ENCODE measurements around the gene NAV2.

NAV2 gene

DNA sequence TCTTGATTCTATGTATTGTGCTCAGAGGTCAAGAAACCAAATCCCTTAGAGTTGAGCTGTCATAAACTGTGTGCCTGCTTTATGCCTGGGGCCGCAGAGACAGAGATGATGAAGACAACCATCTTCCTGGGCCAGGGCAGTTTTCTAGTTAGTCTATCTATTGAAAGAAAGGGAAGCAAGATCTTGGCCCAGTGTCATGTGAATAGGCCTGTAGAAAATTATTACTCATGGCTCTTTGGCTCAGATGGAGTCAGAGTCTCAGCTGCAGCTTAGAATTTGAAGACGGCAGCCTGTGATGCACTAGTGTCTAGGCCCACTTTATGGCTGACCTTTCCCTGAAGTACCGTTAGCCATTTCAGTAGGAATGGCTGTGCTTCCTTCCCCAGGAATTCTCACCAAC, 335.6 kb downstream of the NAV2 start:
- FAIRE-seq: no peak

DNA sequence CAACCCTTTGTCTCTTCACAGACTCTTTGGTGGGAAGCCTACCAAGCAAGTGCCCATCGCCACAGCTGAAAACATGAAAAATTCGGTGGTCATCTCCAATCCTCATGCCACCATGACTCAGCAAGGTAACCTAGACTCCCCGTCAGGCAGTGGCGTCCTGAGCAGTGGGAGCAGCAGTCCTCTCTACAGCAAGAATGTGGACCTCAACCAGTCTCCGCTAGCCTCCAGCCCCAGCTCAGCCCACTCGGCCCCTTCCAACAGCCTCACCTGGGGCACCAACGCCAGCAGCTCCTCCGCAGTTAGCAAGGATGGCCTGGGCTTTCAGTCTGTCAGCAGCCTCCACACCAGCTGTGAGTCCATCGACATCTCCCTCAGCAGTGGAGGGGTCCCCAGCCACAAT, 336.1 kb downstream of the NAV2 start:
- FAIRE-seq: no peak

DNA sequence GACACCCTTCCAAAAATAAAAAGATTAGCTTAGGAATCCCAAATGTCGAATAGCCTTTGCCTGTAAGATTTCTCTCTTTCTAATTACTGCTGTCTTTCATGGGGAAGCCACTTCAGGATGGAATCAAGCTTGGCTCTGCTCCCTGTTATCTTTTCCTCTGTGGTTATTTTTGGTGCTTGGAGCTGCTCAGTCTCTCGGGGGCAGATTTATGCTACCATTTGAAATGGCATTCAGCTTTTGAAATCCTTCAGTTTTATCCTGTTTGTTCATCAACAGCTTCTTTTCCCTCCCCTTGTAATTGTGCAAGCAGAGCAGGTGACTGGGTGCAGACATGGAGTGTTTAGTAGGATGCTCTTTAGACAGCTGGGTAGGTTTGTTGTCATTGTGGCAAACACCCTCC, 336.6 kb downstream of the NAV2 start:
- FAIRE-seq: no peak

DNA sequence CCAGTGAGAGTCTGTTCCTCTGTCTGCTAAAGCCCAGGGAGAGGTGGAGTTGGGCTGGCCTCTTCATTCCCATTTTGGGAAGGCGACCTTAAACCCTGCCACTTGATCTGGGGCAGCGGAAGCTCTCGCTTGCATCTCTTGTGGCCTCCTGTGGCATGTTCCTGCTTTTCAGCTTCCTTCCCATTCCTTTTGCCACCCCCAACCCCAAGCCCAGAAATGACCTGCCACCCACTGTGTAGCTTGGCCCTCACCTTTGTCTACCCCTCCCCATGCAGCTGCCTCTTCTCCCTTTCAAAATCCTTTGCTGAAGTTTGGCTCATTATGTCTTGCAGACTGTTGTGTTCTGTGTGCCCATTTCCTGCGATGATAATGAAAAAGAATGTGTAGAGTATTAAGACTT, 337.4 kb downstream of the NAV2 start:
- FAIRE-seq: no peak

DNA sequence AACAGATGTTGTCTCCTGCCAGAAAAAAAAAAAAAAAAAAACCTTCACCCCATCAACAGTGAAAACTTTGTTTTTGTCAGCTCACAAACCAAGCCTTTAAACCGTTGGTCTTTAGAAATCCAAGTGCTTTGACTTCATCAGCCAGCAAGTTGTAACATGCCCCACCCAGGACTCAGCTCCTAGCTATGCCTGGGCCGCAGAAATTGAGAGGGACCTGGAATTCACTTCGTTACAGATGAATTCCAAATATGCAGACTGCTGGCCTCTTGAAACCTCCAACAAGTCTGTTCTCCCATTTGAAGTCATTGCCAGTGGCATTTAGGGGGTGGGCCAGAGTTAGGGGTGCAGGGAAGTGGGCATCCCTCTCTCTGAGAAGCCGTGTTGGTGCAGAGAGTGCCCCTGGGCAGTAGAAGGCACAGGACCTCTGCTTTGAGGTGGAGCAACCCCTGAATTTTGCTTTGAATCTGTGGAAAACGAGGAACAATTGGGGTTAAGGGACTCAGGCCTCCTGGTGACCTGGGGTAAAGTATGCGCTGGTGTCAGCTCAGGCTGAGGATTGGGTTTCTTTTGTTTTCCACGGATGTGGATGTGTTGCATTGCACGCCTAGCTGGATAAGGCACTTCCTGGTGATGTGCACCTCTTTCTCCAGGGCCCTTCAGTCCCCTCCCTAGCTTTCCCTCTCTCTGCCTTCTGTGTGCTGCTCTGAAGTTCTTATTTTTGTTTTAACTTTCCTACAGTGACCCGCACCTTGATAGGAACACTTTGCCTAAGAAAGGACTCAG, 338.1 kb downstream of the NAV2 start:
- FAIRE-seq: no peak

DNA sequence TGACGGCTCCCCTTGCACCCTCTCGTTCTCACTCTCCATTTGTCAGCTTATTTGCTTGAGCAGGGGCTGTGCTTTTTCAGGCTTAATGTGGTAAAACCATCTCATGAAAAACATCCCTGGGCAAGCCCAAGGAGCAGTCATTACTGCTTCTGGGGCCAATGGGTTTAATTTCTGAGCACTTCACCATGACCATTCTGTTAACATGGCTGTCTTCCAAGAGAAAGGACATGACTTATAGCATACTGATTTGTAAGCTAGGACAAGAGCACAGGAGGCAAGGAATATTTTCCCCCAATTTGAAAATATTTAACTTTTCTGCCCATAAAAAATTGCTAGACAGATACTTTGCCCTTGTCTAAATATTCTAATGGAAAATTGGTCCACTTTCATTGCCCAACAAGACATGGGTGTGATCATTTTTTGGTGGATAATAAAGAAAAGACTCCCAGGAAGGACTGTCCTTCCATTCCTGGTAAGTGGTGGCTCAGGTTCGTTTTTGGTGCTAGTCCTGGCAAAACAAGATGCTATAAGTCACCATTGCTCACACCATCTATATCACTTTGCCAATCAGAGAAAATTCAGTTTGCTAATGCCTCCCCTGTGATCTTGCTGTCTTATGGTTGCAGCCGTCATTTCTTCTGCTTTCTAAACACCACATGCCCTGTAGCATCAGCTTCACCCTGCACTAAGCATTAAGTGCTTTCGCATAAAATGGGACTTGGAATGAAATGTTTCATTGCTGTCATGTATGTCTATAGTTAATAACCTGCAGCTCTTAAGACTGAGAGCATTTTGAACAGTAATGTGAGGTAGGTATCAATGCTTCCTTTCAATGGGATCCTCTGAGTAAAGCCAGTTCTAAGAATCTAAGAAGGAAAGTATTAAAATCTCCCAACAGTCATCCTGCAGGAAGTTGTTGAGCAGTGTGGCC, 339.1 kb downstream of the NAV2 start:
- FAIRE-seq: no peak

DNA sequence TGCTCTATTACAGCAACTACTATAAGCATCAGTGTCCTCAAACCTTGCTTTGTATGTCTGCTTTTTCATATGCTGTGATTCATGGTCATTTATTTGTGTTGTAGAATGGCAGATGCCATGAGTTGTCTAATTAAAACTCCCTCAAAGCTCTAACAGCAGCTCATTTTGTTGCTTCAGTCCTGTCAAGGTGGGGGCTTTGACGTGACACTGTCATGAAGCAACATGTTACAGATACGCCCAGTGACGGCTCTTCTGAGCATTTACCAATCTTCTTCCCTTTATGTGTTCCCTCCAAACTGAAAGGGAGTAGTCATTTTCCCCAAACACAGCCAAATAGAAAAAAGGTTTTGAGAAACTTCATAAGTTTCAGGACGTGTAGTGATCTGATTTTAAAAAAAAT, 340.9 kb downstream of the NAV2 start:
- FAIRE-seq: no peak

DNA sequence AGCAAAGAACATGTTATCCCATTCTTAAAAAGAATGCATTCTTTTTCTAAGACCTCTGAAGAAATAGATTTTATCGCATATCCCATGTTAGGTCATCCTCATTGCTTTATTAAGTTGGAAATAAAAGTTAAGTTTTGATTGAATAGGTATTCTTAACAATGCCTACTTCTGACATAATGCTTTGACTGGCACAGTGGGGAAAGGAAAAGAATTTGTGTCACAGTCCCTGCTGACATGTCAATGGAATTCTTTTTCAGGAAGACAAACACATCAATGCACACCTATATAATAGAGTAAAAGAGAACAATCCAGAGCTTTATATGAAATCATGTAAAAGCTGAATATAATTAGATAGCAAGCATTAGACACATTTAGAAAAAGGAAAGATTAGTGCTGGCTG, 341.9 kb downstream of the NAV2 start:
- FAIRE-seq: no peak

DNA sequence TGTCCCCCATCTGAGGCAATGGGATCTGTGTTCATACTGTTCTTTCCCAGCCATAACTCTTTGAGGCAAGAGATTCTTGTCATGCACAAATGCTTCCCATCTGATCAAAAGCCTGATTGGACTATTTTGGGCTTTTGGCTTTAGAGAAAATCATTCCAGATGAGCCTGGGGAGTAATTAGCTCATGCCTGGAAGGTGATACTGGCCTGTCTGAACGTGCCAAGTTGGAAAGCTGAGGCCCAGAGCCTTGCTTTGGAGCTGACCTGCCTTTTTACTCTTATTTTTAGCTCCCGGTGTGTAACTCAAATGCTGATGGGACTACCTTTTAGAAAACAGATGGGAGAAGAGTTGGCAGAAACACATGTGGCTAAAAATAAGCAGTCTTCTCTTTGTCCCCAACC, 342.7 kb downstream of the NAV2 start:
- FAIRE-seq: no peak

DNA sequence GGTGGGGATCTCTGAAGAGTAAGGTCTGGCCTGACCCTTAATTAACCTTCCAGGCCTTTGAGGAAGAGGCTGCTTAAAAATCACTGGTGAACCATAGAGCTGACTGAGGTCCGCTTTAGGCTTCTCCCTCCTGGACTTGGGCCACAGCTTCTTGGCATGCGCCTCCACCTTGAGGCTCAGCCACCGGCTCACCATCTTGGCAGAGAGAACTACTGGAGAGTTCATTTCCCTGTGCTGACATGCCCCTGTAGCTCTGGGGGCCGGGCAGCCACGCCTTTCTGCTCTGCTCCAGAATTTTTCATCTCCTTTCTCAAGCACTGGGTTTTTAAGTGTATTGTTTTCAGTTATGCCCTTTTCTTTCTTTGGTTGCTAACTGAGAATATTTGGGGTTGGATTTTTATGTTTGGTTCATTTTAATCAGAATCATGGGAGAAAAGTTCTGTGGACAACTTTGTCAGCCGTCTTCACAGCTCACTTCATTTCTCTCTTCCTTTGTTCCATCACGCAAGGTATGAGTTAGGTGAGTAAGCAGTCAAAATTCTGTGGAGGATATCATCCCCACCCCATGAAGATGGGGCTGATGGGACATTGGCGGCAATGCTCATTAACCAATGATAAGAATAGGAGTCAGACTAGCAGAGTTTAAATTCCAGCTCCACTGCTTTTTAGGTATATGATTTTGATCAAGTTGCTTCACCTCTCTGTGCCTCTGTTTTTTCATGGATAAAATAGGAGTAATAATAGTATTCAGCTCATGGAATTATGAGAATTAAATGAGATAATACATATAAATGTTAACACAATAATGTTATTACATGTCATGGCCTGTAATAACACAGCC, 343.7 kb downstream of the NAV2 start:
- FAIRE-seq: no peak

DNA sequence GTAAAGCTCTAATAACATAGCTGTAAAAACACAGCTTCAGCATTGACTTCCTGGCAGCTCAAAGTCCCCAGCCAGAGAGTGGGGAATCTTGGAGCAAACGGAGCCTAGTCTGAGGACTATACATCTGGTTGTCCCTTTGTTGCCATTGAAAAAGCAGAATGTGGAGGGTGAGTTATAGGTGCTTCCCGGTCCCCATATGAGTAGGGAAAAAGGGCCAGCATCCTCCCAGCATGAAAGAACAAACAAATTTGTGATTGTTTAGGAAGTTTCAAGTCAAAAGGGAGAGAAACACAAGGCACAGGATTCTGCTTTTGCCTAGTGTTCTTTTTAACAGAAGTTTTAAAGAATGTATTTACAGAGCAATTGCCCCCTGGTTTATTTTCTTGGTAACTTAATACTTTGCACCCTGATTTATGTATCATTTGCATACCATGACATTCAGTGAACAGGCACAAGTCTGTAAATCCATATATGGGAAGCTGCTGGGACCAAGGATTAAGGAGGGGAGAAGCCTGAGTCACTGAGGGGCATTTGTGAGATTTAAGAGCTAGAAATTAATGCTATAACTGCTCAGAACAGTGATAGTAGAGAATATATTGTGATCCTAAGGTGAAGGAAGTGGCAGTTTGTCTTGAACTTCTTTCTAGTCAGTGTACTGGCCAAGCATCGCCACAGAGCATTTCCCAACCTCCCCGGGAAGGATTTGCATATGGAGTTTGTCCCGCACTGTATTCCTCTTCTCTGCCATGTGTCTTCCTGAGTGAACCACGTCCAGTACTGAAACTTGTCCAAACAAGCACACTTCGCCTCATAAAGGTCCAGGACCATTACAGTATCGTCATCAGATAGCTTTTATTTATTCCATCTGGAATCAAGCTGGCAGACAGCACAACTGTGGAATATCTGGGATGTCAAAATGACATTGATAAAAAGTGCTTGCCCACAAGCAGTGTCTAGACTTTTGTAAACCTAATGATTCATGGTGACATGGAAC, 344.6 kb downstream of the NAV2 start:
- no peak for FAIRE-seq

DNA sequence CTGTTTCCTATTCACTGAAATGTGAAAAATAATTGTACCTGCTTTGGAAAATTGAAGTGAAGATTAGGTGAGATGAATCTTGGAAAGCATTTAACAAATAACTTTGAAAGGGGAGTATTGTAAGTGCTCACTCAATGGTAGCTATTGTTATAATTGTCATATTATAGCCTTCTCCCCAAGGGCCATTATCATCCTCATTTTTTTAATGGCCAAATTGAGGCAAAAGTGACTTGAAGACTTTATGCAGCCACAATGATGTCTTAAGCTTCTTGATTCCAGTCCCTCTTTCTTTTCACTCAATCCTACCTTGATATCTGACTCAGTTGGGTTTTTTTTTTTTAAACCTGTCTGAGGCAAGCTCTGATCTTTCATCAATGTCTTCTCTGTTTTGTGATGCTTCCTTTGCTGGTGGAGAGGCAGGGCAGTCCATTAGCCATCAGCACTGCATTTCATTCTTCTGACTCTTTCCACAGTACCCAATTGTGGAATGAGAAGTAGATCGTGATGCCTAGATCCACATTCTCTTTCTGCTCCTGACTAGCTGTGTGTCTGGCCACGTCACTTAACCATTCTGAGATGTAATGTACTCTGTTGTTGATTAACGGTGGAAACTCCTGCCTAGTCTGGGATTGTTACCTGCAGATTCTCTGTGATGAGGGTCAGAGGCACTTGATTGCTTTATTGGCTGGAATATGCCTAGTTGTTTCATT, 346.3 kb downstream of the NAV2 start:
- no peak for FAIRE-seq

DNA sequence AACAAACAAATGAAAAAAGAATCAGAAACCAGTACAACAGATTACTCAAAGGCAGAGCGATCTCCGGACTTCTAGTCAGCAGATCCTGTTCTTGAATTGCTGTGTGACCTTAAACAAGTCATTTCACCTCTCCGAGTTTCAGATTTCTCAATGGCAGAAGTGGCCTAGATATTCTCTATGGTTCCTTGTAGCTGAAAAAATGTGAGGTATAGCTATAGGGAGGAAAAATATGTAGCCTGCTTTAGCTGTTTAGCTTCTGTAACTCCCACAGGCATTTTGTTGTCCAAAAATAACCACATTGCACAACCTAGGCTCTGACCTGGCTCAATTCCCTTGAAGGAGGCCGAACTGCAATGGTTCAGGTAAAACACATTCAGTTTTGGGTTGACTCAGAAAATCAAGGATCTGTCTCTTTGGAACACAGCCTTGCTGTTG, 347.0 kb downstream of the NAV2 start:
- no peak for FAIRE-seq

DNA sequence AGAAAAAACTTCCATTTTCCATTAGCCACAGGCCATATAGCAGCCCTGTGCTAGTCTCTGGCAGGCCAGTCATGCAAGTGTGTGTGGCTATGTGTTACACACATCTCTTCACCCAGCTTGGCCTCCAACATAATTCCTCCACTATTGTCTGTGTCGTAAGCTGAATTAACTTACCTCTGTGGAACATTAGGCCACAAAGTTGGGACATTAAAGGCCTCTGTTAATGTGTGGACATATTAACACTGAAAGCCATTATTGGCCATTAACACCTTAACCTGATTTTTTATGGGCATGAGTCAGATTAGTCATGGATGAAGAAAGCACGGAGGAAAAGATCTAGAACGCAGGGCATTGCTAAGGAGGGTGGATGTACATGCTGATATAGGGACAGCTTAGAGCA, 347.5 kb downstream of the NAV2 start:
- FAIRE-seq: no peak

DNA sequence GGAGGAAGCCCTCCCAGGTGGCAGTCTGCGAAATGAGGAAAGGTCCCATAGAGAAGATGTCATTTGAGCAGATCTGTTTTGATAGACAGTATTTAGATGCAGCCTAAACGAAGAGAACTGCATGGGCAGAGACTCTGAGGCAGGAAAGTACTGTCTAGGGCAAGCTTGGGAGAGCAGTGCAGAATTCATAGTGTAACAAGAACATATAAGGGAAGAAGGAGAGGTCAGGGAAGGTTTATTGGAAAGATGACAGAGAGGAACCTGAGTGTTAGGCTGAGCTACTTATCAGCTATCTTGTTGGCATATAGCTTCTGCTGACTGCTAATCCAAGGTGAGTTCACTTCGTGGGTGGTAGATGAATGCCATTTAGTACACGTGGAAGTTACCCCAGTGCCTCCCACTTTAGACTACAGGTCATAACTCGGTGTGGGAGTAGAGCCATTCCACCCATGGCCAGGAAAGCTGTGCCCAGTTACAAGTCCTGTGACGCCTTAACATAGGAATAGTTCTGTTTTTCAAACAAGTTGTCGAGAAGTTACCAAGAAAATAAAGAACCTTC, 348.1 kb downstream of the NAV2 start:
- no peak for FAIRE-seq

DNA sequence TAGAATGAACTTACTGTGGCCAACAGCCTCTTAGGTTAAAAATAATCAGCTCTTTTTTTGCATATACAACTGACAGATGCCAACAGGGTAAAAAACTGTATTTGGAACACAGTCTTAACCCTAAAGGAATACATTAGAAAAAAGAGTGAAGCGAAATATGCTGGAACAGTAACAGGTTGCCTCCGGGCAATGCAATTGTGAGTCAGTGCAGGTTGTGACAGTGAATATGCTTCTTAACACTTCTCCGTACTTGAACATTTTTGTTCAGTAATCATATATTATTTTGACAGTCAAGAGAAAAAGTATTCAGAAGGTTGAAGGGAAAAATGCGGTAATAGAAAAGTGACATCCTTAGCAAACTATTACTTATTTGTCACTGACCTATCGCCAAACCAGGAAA, 349.1 kb downstream of the NAV2 start:
- FAIRE-seq: no peak

DNA sequence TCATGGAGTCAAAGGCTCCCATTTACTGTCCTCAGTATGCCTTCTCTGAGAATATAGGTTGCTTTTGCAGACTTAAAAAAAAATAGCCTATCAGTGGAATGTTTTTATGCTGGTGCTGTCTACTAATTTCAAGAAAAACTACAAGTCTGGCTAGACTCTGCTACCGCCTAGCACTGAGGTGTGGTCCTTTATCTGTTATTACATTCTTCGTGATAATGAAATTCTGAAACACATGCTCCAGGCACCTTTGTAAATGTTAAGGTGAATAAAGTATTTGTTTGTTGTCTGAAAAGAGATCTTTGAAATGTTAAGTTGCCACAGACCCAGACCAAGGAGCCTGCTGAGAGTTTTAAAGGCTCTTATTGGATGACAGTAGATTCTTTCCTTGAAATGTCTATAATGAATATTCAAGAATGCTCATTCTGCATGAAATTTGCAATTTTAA, 352.3 kb downstream of the NAV2 start:
- FAIRE-seq: no peak

DNA sequence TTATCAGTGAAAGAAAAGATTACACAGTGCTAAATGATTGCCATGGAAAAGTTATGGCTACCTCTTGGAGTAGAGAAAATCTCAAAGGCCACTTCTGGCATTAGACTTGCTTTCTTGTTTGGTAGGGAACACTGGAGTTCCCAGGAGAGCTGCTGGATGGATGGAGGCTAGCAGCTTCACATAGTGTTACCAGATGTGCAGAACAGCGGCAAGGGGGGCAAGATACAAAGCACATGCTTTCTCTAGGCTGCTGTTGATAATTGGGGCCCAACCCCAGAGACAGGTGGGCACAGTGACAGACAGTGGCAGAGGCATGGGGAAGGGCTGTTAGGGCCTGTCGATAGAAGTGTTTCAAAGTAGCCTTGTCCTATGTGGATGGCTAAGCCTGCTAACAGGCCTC, 352.8 kb downstream of the NAV2 start:
- FAIRE-seq: no peak

DNA sequence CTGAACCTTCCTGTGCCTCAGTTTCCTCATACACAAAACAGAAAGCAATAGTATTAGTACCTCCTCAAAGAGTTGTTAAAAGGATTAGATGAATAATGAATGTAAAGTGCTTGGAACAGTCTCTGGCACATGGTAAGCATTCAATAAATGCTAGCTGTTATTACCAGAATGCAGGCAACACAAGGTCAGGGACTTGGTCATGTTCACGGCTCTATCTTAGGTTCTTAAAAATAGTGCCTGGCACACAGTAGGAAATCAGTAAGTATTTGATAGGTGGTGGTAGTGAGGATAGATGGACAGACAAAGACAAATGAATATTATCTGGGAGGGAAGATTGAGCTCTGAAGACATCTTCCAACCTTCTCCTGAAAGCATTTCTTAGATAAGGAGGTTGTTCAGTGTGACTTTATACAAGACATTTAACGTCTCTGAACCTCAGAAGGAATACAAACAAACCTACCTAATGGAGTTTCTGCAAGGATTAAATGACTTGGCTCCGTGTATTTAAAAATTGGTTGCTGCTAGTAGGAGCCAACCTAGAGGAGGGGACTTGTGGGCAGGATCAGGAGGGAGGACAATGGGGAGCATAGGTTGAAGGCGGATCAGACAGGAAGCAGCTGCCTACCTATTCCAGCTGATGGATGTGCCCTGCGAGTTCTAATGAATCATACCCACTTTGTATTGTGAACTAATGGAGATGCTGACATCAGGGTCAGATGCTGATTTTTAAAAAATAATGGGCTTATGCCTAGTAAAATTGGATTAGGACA, 353.6 kb downstream of the NAV2 start:
- no peak for FAIRE-seq

DNA sequence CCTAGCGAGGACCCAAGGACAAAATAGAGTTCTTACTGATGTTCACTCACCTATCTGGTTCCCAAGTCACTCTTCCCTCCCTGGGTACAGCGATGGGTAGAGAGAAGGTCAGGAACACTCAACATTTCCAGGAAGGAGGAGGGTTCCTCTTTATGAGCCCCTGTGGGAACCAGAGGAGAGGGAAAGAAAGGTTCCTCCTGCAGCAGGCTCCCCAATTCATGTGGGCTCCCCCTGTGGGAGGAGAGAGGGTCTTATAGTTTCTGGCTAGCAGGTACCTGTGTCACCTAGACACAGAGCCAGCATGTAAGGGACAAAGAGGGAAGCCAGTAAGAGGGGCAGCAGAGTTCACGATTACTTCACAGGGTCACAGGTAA, 354.1 kb downstream of the NAV2 start:
- no peak for FAIRE-seq
